Psoas muscle (tissue), 8 donors: ENCODE measurements around the gene CCDC85A. TPM values are rescaled to one million over a fixed set of nuclear protein-coding genes. Genes with fewer than 3 reads are reported as not detected.

Experiments used
- ATAC-seq, 4 donors: fragments of 200-7000 bp; cut with Tn5 transposase; one replicate each; pipeline ENCODE4 v1.9.1; 2020; ENCODE audit warnings: moderate library complexity in 3 of 4, mild to moderate bottlenecking in 2 of 4
- DNase-seq, 2 donors: peaks; one replicate each; pipeline ENCODE4 v3.0.0-alpha.2; 2020
- H3K27ac ChIP-seq: fragments of 200-600 bp; one replicate; pipeline ENCODE4 v1.8.0; 2022
- H3K27me3 ChIP-seq, 3 donors: fragments of 200-600 bp in 1 of 3; one replicate each; pipeline versions ENCODE4 v1.6.1 to v1.8.0; 2013 to 2022; ENCODE audit warnings: low read length in 2 of 3, mild to moderate bottlenecking in 2 of 3, moderate library complexity in 1 of 3; ENCODE audit not compliant: insufficient read depth in 3 of 3
- H3K36me3 ChIP-seq, 2 donors: fragments of 200-600 bp in 1 of 2; one replicate each; pipeline versions ENCODE4 v1.6.1 to v1.8.0; 2013 to 2022; ENCODE audit warnings: low read depth in 1 of 2, mild to moderate bottlenecking in 1 of 2, moderate library complexity in 1 of 2; ENCODE audit not compliant: insufficient read depth in 1 of 2
- H3K4me1 ChIP-seq: fragments of 200-600 bp; one replicate; pipeline ENCODE4 v1.8.0; 2022
- H3K4me3 ChIP-seq: fragments of 200-600 bp; one replicate; pipeline ENCODE4 v1.8.0; 2022; ENCODE audit warnings: mild to moderate bottlenecking
- H3K9me3 ChIP-seq: fragments of 200-600 bp; one replicate; pipeline ENCODE4 v1.8.0; 2022
- WGBS, 3 donors: extraction: QIAGEN DNeasy Blood & Tissue Kit; methylation state at CpG; one replicate each; pipeline versions ENCODE4 v1.1.6 to v1.1.7; 2013; 5-methylcytosine and 5-hydroxymethylcytosine counted together
- intact Hi-C, 2 donors: fragments of 100-400 bp; cut with DNase I; formaldehyde crosslinking; loops; one replicate each; pipeline versions ENCODE4 v1.11.0 to v1.14.2; 2022
- polyA plus RNA-seq, 3 donors: library from polyadenylated mRNA; stranded (reverse); fragments of 200-250 nt; gene quantifications; one replicate each; pipeline ENCODE4 v1.2.3, GENCODE V29; 2013
- total RNA-seq, 4 donors: library from RNA; stranded (reverse); fragmentation: NEBNext Ultra II Directional in 2 of 4; extraction: Animal tissue kit (Norgen Biotek cat#: 25700) in 2 of 4; gene quantifications; one replicate each; pipeline versions ENCODE4 v1.2.1 to v1.2.4, GENCODE V29; 2021 to 2023
- TF ChIP-seq, protein P1 (sequence below): fragments of 200-600 bp; IDR thresholded peaks from one replicate; pipeline ENCODE4 v1.8.0; 2022; ENCODE audit warnings: antibody characterized with exemption
- donor health status: healthy with polysubstance abuse.
- donor health status: DM: no; HTN: no; CAD: no; lungs with moderate emphysema.
- donor health status: Bipolar disorder and iron deficiency.
- donor health status: healthy.
- donor health status: DM: yes; HTN: yes; CAD: no.
- donor health status: DM: no; HTN: no; CAD: no.
- donor health status: DM: no; HTN: no; CAD: no.
- donor health status: DM: yes; HTN: yes; CAD: no.

Gene CCDC85A
- total and polyA plus RNA-seq, 7 donors = 1.8 to 5.6 (median 1.9) TPM

DNA sequence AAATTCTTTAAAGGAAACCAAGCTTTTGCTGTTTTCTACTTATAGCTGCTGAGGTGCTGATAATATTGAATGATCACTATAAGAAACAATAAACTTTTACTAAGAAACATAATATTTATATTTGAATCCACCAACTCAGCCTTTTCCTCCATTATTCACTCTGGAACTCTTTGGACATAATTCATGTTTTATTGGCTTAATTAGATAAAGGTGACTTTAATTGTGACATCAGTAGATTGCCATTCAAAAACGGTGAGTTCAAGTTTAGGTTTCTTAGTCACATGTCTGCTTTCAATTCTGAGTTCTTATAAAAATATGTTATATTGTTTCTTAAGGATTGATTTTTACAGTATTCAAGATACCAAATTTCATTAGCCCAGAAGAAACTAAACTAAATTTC lies 24.0 kb downstream of the CCDC85A start:
- TF ChIP-seq, protein P1, sequence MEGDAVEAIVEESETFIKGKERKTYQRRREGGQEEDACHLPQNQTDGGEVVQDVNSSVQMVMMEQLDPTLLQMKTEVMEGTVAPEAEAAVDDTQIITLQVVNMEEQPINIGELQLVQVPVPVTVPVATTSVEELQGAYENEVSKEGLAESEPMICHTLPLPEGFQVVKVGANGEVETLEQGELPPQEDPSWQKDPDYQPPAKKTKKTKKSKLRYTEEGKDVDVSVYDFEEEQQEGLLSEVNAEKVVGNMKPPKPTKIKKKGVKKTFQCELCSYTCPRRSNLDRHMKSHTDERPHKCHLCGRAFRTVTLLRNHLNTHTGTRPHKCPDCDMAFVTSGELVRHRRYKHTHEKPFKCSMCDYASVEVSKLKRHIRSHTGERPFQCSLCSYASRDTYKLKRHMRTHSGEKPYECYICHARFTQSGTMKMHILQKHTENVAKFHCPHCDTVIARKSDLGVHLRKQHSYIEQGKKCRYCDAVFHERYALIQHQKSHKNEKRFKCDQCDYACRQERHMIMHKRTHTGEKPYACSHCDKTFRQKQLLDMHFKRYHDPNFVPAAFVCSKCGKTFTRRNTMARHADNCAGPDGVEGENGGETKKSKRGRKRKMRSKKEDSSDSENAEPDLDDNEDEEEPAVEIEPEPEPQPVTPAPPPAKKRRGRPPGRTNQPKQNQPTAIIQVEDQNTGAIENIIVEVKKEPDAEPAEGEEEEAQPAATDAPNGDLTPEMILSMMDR = no peak
- no peaks in the 10 kb centered on the region for H3K36me3 ChIP-seq
- no peak overlapping the region for H3K4me3 ChIP-seq
- DNase-seq = no peak
- H3K9me3 ChIP-seq = no peaks in the 10 kb centered on the region
- 67 to 77% (median 71%) methylated on average over 1 of the region's 1 CpG for WGBS, 3 donors
- no peaks in the 10 kb centered on the region for H3K27me3 ChIP-seq
- ATAC-seq = no peak
- H3K27ac ChIP-seq = no peak overlapping the region
- no peaks in the 10 kb centered on the region for H3K4me1 ChIP-seq
- intact Hi-C loops = no loop called here

DNA sequence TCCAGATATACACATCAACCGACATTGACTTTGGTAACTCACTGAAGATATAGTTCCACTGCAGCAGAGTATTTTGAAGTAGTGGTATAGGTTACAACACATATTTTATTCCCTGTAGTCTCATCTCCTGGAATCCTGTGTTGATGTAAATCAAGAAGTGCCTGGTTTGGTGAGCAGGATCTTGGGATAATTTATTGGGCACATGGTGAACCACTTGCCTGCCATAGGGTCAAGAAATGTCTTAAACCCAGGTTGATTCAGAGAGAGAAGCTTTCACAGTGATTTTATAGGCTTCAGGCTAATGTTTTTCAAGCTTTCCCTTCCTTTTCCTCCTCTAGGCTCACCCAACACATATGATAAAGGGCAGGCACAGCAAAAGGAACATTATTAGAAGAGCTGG lies 24.6 kb downstream of the CCDC85A start:
- Histone ChIP-seq H3K9me3 (no peaks in the 10 kb centered on the region), H3K27me3 (no peaks in the 10 kb centered on the region), H3K27ac (no peak overlapping the region), H3K36me3 (no peaks in the 10 kb centered on the region), H3K4me3 (no peak overlapping the region), H3K4me1 (no peaks in the 10 kb centered on the region)
- WGBS, 3 donors = 58 to 79% (median 67%) methylated on average over 1 of the region's 1 CpG
- no peak for ATAC-seq
- intact Hi-C loops = no loop called here
- DNase-seq = no peak
- TF ChIP-seq, protein P1 = no peak

GRCh38 chr2:56209701-56210100 lies 25.9 kb downstream of the CCDC85A start:
- intact Hi-C loops = no loop called here
- H3K9me3 ChIP-seq = no peaks in the 10 kb centered on the region
- H3K36me3 ChIP-seq = no peaks in the 10 kb centered on the region
- no peak overlapping the region for H3K27ac ChIP-seq
- H3K4me1 ChIP-seq = no peaks in the 10 kb centered on the region
- TF ChIP-seq, protein P1 = no peak
- ATAC-seq = no peak
- no peak overlapping the region for H3K4me3 ChIP-seq
- no peaks in the 10 kb centered on the region for H3K27me3 ChIP-seq
- WGBS, 3 donors = 84 to 90% (median 89%) methylated on average over 1 of the region's 1 CpG
- DNase-seq = no peak

- intact Hi-C loops = no loop called here
- DNase-seq (no peak), ATAC-seq (no peak)
- no peaks in the 10 kb centered on the region for H3K27me3 ChIP-seq
- H3K4me1 ChIP-seq = no peaks in the 10 kb centered on the region
- WGBS, 3 donors = 83 to 87% (median 84%) methylated on average over 3 of the region's 3 CpGs
- TF ChIP-seq, protein P1 = no peak
- no peaks in the 10 kb centered on the region for H3K36me3 ChIP-seq
- H3K27ac ChIP-seq = no peak overlapping the region
- H3K9me3 ChIP-seq = no peaks in the 10 kb centered on the region
- no peak overlapping the region for H3K4me3 ChIP-seq
Measured at GRCh38 chr2:56210291-56210690, 26.5 kb downstream of the CCDC85A start.

DNA sequence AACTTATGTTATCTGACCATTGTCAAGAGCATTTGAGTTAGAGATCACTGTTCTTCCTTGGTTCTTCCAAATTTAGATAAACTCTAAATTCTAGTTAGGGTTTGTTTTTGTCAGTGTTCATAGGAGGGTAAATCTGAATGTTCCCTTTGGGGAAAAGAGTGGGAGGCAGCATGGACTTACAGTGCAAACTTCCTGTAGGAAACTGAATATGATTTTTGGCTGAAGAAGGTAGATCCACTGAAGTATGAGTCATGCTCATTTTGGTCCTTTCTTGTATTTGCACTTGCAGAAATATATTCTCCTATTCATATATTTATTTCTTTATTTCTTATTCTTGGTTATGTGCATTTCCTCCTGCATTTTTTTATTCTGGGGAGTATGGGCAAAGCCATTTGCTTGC lies 27.3 kb downstream of the CCDC85A start:
- intact Hi-C loops = no loop called here
- Histone ChIP-seq H3K36me3 (no peaks in the 10 kb centered on the region), H3K27me3 (no peaks in the 10 kb centered on the region), H3K9me3 (no peaks in the 10 kb centered on the region), H3K4me1 (no peaks in the 10 kb centered on the region), H3K4me3 (no peak overlapping the region), H3K27ac (no peak overlapping the region)
- ATAC-seq (no peak), DNase-seq (no peak)
- TF ChIP-seq, protein P1 = no peak
